K562 (cell line): ENCODE measurements around the gene ANKS4B. TPM values are rescaled to one million over a fixed set of nuclear protein-coding genes. Genes with fewer than 3 reads are reported as not detected.

Experiments used
- ATAC-seq: fragments of 200-7000 bp; cut with Tn5 transposase; 3 replicates; pipeline ENCODE4 v1.9.1; 2020; ENCODE audit warnings: moderate library complexity
- BruUV-seq: library from RNA; stranded (reverse); fragments of 400-500 nt; replicated peaks from 2 replicates; lab custom pipeline; 2021; lab: Mats Ljungman, UMichigan
- CTCF ChIA-PET: fragments of 300-600 bp; formaldehyde crosslinking; extraction: SDS; loops from one replicate; lab custom pipeline; 2021; ENCODE audit warnings: low intra/inter-chr PET ratio; lab: Yijun Ruan, JAX
- POLR2A ChIA-PET: fragments of 300-600, 350-650 bp; sonication (Branson Sonifier 250); formaldehyde crosslinking; extraction: SDS; loops from one replicate; lab custom pipeline; 2021; ENCODE audit warnings: antibody characterized with exemption, inconsistent platforms; lab: Yijun Ruan, JAX
- DNase-seq, 4 experiments: peaks; one replicate each; pipeline versions ENCODE4 v3.0.0 to v3.0.0-alpha.2; 2011 to 2018; ENCODE audit warnings: low spot score in 3 of 4, mixed read lengths in 3 of 4; ENCODE audit errors: extremely low read depth in 1 of 4
- FAIRE-seq: peaks from 2 replicates; lab custom pipeline; 2011; peaks lifted over from hg19 to GRCh38; lab: Jason Lieb, UNC
- H2AFZ ChIP-seq: 2 replicates; pipeline ENCODE4 v1.6.0; 2011; ENCODE audit warnings: low read depth, low read length, control low read depth, inconsistent platforms
- H3K27ac ChIP-seq: fragments of 200-600 bp; 3 replicates; pipeline ENCODE4 v1.8.0; 2011; ENCODE audit warnings: low read depth, mild to moderate bottlenecking, control low read depth, inconsistent platforms, low read length, moderate library complexity, mixed read lengths; ENCODE audit errors: extremely low read depth
- H3K27me3 ChIP-seq, 2 experiments: fragments of 300-600 bp in 1 of 2; 2 replicates in 1 of 2; 3 replicates in 1 of 2; pipeline versions ENCODE4 v1.6.0 to v1.8.0; 2011; ENCODE audit warnings: inconsistent platforms in 2 of 2, low read length in 2 of 2, mild to moderate bottlenecking in 1 of 2, mixed read lengths in 1 of 2, moderate library complexity in 1 of 2; ENCODE audit not compliant: control insufficient read depth in 2 of 2, insufficient read depth in 2 of 2
- H3K36me3 ChIP-seq: fragments of 300-600 bp; 3 replicates; pipeline ENCODE4 v1.8.0; 2011; ENCODE audit warnings: mild to moderate bottlenecking, low read length, inconsistent platforms; ENCODE audit not compliant: control insufficient read depth, insufficient read depth
- H3K4me1 ChIP-seq, 2 experiments: fragments of 200-600 bp in 1 of 2; replicated peaks in 1 of 2; 2 replicates in 1 of 2; 3 replicates in 1 of 2; pipeline versions ENCODE4 v1.5.1 to v1.8.0; 2011; ENCODE audit warnings: inconsistent platforms in 2 of 2, low read length in 2 of 2, mild to moderate bottlenecking in 1 of 2, mixed read lengths in 1 of 2, moderate library complexity in 1 of 2; ENCODE audit not compliant: control insufficient read depth in 2 of 2, insufficient read depth in 2 of 2
- H3K4me2 ChIP-seq: 2 replicates; pipeline ENCODE4 v1.6.1; 2011; ENCODE audit warnings: low read length, control low read depth, inconsistent platforms, mixed read lengths; ENCODE audit not compliant: insufficient read depth
- H3K4me3 ChIP-seq: fragments of 200-600 bp; sonication (generic), shearing (Covaris generic); 2 replicates; pipeline ENCODE4 v1.5.1; 2016; ENCODE audit warnings: control low read depth, inconsistent platforms
- H3K79me2 ChIP-seq: fragments of 200-600 bp; 3 replicates; pipeline ENCODE4 v1.8.0; 2011; ENCODE audit warnings: low read length, inconsistent platforms; ENCODE audit not compliant: control insufficient read depth, insufficient read depth
- H3K9ac ChIP-seq, 2 experiments: 2 replicates each; pipeline versions ENCODE4 v1.6.0 to v1.6.1; 2011; ENCODE audit warnings: low read depth in 2 of 2, low read length in 2 of 2, control low read depth in 1 of 2, inconsistent platforms in 1 of 2, mild to moderate bottlenecking in 1 of 2, mixed read lengths in 1 of 2; ENCODE audit not compliant: insufficient read depth in 1 of 2
- H3K9me1 ChIP-seq: one replicate; pipeline ENCODE4 v1.6.0; 2011; ENCODE audit warnings: inconsistent platforms, mild to moderate bottlenecking, low read length, moderate library complexity; ENCODE audit not compliant: control insufficient read depth, insufficient read depth
- H3K9me3 ChIP-seq: replicated peaks from 2 replicates; pipeline ENCODE4 v1.5.1; 2011; ENCODE audit warnings: low read depth, low read length, inconsistent platforms; ENCODE audit not compliant: control insufficient read depth, insufficient read depth
- H4K20me1 ChIP-seq: replicated peaks from 2 replicates; pipeline ENCODE4 v1.6.1; 2011; ENCODE audit warnings: low read length, inconsistent platforms, mixed read lengths; ENCODE audit not compliant: control insufficient read depth, insufficient read depth
- FOXJ3 ChIP-seq: sonication (generic); formaldehyde crosslinking; IDR thresholded peaks from 2 replicates; pipeline ENCODE4 v1.4.0; 2020; ENCODE audit warnings: mild to moderate bottlenecking, missing genetic modification reagents
- SRSF1 ChIP-seq: fragments of 200-400 bp; formaldehyde crosslinking; IDR thresholded peaks from 2 replicates; pipeline ENCODE4 v1.6.1; 2017; ENCODE audit warnings: mild to moderate bottlenecking, low read depth, low read length, moderate library complexity
- ZNF121 ChIP-seq: sonication (generic); formaldehyde crosslinking; conservative IDR thresholded peaks from 2 replicates; pipeline ENCODE4 v1.8.0; 2022; ENCODE audit warnings: missing genetic modification reagents
- WGBS: fragments of 100-300 bp; shearing (Covaris generic); methylation state at CpG from one replicate; pipeline ENCODE4 v1.1.6; 2016; ENCODE audit warnings: low coverage, mixed read lengths; ENCODE audit not compliant: insufficient coverage; ENCODE audit errors: missing lambda C conversion rate; 5-methylcytosine and 5-hydroxymethylcytosine counted together
- in situ Hi-C: fragments of 300-500 bp; cut with MboI; formaldehyde crosslinking; loops from 4 replicates; pipeline ENCODE4 v1.15.0; 2018; ENCODE audit warnings: inconsistent platforms, mixed read lengths
- intact Hi-C: fragments of 100-400 bp; cut with micrococcal nuclease; formaldehyde crosslinking; loops from 2 replicates; pipeline ENCODE4 v1.14.2; 2022
- polyA plus RNA-seq, 8 experiments: library from polyadenylated mRNA; depleted of rRNA in 4 of 8; stranded (reverse) in 5 of 8; unstranded in 3 of 8; fragments of >200 nt; fragmentation: Nextera tagmentation in 2 of 8; fragmentation: Illumina TruSeq in 1 of 8; extraction: Ambion mirVana in 2 of 8; extraction: Trizol in 1 of 8; gene quantifications; 2 replicates each; pipeline versions ENCODE4 v1.2.1 to v1.2.3, GENCODE V29; 2011 to 2014; ENCODE audit warnings: inconsistent platforms in 1 of 8, missing spikeins in 1 of 8
- total RNA-seq, 7 experiments: library from RNA; depleted of rRNA in 6 of 7; stranded (reverse); fragments of >200 nt in 6 of 7; fragmentation: Illumina TruSeq in 2 of 7; extraction: Trizol in 2 of 7; gene quantifications; 2 replicates each; pipeline versions ENCODE4 v1.2.1 to v1.2.3, GENCODE V29; 2011 to 2021; ENCODE audit warnings: low replicate concordance in 1 of 7

ANKS4B gene
- total and polyA plus RNA-seq, 9 of the 15 experiments (the other 6 are each of a cell fraction or from before 2014, with no cell fraction given): not detected

GRCh38 chr16:21262779-21263639 lies 29.5 kb downstream of the ANKS4B start:
- H3K9me1 ChIP-seq: no peaks in the 10 kb centered on the region
- in situ Hi-C loops: no loop called here
- FAIRE-seq (no peak), ATAC-seq (no peak), DNase-seq (no peak)
- H3K4me2 ChIP-seq: peak overlapping the region; percentile 58
- no peaks in the 10 kb centered on the region for H3K27me3 ChIP-seq
- WGBS: 80% methylated on average over 11 of the region's 12 CpGs
- no peaks in the 10 kb centered on the region for H3K9me3 ChIP-seq
- peak overlapping the region; percentile 23 to 74; a peak in 2 of 4 replicates for H3K9ac ChIP-seq
- BruUV-seq: no TSS peak
- POLR2A ChIA-PET: interaction anchor here (1.2 to 1.4 kb wide), 2 partner anchors 10 to 32 kb away, joined by 4 to 5 read pairs; no protein-coding TSS in a partner anchor
- no peaks in the 10 kb centered on the region for H3K36me3 ChIP-seq
- no peaks in the 10 kb centered on the region for H4K20me1 ChIP-seq
- CTCF ChIA-PET: no interaction called here
- no peaks in the 10 kb centered on the region for H3K79me2 ChIP-seq
- intact Hi-C loops: no loop called here
- peaks cover 29% of the 10 kb centered on the region in 2 experiments for H3K4me1 ChIP-seq
- H3K4me3 ChIP-seq: no peak overlapping the region
- TF ChIP-seq ZNF121 (CRISPR knock-in tag) (peak; percentile 54), FOXJ3 (CRISPR knock-in tag) (no peak), SRSF1 (no peak)
- H2AFZ ChIP-seq: peak overlapping the region; percentile 82
- H3K27ac ChIP-seq: peak overlapping the region; percentile 49; the same call in 1 of the 3 replicates
